ENCODE results near the gene SNX10.

The SNX10 gene

DNA sequence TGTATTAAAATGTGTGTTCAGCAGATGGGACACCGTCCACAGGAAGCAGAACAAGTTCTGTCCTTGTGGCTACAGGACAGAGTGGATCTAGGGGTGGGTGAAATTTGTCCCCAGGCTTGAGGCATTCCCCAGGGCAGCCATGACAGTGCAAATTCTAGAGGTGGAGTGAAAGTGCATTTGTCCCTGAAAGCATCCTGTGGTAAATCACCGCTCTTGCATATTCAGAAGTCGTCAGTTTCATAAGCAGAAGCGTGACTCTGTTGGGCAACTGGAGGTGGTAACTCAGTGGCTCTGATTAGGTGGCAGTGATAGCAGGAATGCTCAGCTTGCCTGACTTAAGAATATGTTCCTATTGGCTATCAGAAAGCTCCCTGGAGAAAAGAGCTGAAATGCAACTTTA is 96.6 kb downstream of the SNX10 start:
- DNase-seq (ENCODE audit: low spot score) = no peak
- TF ChIP-seq, protein P1, sequence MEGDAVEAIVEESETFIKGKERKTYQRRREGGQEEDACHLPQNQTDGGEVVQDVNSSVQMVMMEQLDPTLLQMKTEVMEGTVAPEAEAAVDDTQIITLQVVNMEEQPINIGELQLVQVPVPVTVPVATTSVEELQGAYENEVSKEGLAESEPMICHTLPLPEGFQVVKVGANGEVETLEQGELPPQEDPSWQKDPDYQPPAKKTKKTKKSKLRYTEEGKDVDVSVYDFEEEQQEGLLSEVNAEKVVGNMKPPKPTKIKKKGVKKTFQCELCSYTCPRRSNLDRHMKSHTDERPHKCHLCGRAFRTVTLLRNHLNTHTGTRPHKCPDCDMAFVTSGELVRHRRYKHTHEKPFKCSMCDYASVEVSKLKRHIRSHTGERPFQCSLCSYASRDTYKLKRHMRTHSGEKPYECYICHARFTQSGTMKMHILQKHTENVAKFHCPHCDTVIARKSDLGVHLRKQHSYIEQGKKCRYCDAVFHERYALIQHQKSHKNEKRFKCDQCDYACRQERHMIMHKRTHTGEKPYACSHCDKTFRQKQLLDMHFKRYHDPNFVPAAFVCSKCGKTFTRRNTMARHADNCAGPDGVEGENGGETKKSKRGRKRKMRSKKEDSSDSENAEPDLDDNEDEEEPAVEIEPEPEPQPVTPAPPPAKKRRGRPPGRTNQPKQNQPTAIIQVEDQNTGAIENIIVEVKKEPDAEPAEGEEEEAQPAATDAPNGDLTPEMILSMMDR (IDR thresholded peaks at IDR 0.05; ENCODE audit: borderline replicate concordance, control extremely low read depth, extremely low read depth, insufficient read depth, missing control alignments) = no peak
- in situ Hi-C loops (cut with MboI; ENCODE audit: low sequenced_read_pairs, unreplicated experiment) = no loop called here

DNA sequence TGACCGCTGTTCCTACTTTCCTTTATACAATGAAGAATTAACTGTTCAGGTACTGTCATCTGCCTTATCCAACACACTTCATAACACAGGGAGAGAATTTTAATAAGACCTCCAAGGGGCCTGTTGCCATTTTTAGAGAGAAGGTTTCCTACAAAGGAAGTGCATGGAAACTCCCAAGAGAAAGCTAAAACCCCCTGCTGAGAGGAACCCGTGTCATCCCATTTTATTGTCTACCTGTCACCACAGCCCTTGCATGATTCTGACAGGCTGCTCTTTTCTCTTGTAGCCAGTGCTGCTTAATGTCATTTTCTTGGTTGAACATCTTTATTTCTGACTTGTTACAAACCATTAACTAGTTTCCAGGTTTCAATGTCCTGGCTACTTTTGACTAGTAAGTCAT is 98.4 kb downstream of the SNX10 start:
- TF ChIP-seq, protein P1 (IDR thresholded peaks at IDR 0.05; ENCODE audit: borderline replicate concordance, control extremely low read depth, extremely low read depth, insufficient read depth, missing control alignments) = no peak
- in situ Hi-C loops (cut with MboI; ENCODE audit: low sequenced_read_pairs, unreplicated experiment) = no loop called here
- DNase-seq (ENCODE audit: low spot score) = no peak

DNA sequence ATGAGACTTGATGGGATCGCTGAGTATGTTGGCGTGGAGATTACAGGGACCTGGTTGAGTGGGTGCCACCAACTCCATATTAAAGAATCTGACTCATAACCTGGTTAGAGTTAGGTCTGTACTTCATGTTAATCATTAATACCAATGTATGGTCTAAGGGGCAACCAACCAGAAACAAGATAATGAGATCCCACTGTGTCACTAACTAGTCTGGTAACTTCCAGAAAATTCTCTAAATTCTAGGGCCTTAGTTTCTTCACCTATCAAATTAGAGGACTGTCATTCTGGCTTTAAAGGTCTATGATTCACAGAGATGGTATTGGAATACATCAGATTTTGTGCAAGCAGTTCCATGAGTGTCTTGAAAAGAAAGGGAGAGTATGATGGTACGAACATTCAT is 102.2 kb downstream of the SNX10 start:
- TF ChIP-seq, protein P1 (IDR thresholded peaks at IDR 0.05; ENCODE audit: borderline replicate concordance, control extremely low read depth, extremely low read depth, insufficient read depth, missing control alignments) = no peak
- no peak for DNase-seq (ENCODE audit: low spot score)
- in situ Hi-C loops (cut with MboI; ENCODE audit: low sequenced_read_pairs, unreplicated experiment) = no loop called here

DNA sequence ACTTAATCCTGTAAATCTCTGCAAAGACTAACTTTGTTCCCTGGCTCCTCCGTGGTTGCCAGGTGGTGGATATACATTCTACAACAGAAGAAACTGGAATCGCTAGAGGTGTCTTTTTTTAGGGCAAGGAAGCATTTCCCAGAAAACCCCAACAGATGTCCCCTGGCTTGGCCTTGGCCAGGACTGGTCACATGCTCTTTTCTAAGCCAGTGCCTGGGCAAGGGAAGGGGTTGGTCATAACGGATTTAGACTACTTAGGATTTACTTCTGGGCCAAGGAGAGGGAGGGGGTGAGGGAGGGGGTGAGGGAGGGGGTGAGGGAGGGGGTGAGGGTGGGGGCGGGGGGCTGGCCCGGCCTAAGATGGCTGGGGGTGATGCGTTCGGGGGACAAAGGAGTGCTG is 105.7 kb downstream of the SNX10 start:
- no peak for DNase-seq (ENCODE audit: low spot score)
- in situ Hi-C loops (cut with MboI; ENCODE audit: low sequenced_read_pairs, unreplicated experiment) = no loop called here

DNA sequence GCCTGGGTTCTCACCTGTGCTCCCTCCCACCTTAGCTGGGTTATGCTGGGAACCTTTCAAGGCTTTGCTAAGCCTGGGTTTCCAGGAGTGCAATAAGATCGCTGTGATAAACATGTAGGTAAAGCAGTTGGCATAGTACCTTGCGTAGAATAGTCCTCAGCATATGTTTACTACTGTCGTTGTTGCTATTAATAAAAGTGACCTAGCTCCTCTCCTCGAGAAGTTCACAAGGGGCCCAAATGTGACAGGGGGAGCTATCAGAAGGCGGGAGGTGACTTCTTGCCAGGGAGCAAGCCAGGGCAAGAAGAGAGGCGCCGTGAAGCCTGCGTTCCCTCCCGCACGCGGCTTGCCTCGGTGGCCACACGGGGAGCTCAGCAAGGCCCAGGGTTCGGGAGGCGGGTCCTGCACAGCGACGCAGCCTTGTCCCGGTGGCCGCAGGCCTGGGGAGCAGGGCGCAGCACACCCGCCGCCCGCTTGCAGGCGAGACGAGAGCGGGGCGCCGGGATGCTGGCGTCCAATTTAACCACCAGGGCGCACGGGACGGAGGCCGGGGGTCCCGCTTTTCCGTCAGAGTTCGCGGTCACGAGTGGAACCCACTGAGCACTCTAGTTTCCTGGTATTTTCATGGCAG is 106.2 kb downstream of the SNX10 start:
- no peak for DNase-seq (ENCODE audit: low spot score)
- TF ChIP-seq, protein P1 (IDR thresholded peaks at IDR 0.05; ENCODE audit: borderline replicate concordance, control extremely low read depth, extremely low read depth, insufficient read depth, missing control alignments) = no peak
- in situ Hi-C loops (cut with MboI; ENCODE audit: low sequenced_read_pairs, unreplicated experiment) = no loop called here

More for the DNA sequence above, 105.7 kb downstream of the SNX10 start:
- TF ChIP-seq, protein P1 (IDR thresholded peaks at IDR 0.05; ENCODE audit: borderline replicate concordance, control extremely low read depth, extremely low read depth, insufficient read depth, missing control alignments) = no peak

DNA sequence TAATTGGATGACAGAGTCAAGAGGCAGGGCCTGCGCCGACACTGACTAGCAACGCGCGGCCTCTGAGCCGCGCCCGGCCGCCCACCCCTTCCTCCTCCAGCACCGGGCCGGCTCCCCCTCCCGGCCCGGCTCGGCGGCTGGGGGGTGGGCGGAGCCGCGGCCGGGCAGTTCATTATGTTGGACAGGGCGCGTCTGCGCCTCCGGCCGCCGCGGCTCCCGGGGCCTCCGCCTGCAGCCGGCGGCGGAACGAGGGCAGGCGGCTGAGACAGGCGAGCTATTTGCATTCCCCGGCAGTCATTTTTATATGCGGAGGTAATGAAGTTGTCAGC is 106.7 kb downstream of the SNX10 start:
- TF ChIP-seq, protein P1 (IDR thresholded peaks at IDR 0.05; ENCODE audit: borderline replicate concordance, control extremely low read depth, extremely low read depth, insufficient read depth, missing control alignments) = no peak
- DNase-seq (ENCODE audit: low spot score) = peak; percentile 90
- in situ Hi-C loops (cut with MboI; ENCODE audit: low sequenced_read_pairs, unreplicated experiment) = no loop called here

All from GM13976 (cell line).